HepG2 (cell line): Measurements from ENCODE around the gene EYA3. TPM values are rescaled to one million over a fixed set of nuclear protein-coding genes. Genes with fewer than 3 reads are reported as not detected.

Experiments used
- ATAC-seq: fragments of 200-7000 bp; cut with Tn5 transposase; 3 replicates; pipeline ENCODE4 v1.9.1; 2020; ENCODE audit warnings: mild to moderate bottlenecking, moderate library complexity
- BruUV-seq: library from RNA; stranded (reverse); fragments of 400-500 nt; replicated peaks from 2 replicates; lab custom pipeline; 2021; lab: Mats Ljungman, UMichigan
- CTCF ChIA-PET: fragments of 300-600 bp; formaldehyde crosslinking; extraction: SDS; loops from one replicate; lab custom pipeline; 2021; ENCODE audit warnings: low total read pairs, inconsistent platforms, low intra/inter-chr PET ratio; lab: Yijun Ruan, JAX
- POLR2A ChIA-PET: fragments of 350-600 bp; sonication (Branson Sonifier 250); formaldehyde crosslinking; loops from one replicate; lab custom pipeline; 2020; ENCODE audit warnings: antibody characterized with exemption, inconsistent platforms; lab: Yijun Ruan, JAX
- DNase-seq: peaks from one replicate; pipeline ENCODE4 v3.0.0-alpha.2; 2015; ENCODE audit warnings: low spot score
- FAIRE-seq: peaks from 3 replicates; lab custom pipeline; 2011; peaks lifted over from hg19 to GRCh38; lab: Jason Lieb, UNC
- H2AFZ ChIP-seq: one replicate; pipeline ENCODE4 v1.6.1; 2011; ENCODE audit warnings: low read length, inconsistent platforms
- H3K27ac ChIP-seq: fragments of 300-600 bp; 3 replicates; pipeline ENCODE4 v1.8.0; 2011; ENCODE audit warnings: mixed run types, mild to moderate bottlenecking, mixed read lengths, low read length, inconsistent platforms; ENCODE audit not compliant: insufficient read depth; ENCODE audit errors: extremely low read length
- H3K27me3 ChIP-seq, 2 experiments: fragments of 200-600 bp in 1 of 2; 2 replicates in 1 of 2; 3 replicates in 1 of 2; pipeline versions ENCODE4 v1.6.0 to v1.8.0; 2011; ENCODE audit warnings: low read length in 2 of 2, mild to moderate bottlenecking in 2 of 2, moderate library complexity in 2 of 2, inconsistent platforms in 1 of 2; ENCODE audit not compliant: insufficient read depth in 2 of 2, control insufficient read depth in 1 of 2
- H3K36me3 ChIP-seq, 2 experiments: fragments of 200-600 bp in 1 of 2; replicated peaks in 1 of 2; 2 replicates in 1 of 2; 3 replicates in 1 of 2; pipeline versions ENCODE4 v1.5.1 to v1.8.0; 2011; ENCODE audit warnings: low read length in 2 of 2, inconsistent platforms in 1 of 2; ENCODE audit not compliant: insufficient read depth in 2 of 2, control insufficient read depth in 1 of 2
- H3K4me1 ChIP-seq: 2 replicates; pipeline ENCODE4 v1.5.1; 2012; ENCODE audit warnings: low read length, inconsistent platforms; ENCODE audit not compliant: insufficient read depth
- H3K4me2 ChIP-seq: 2 replicates; pipeline ENCODE4 v1.6.0; 2011; ENCODE audit warnings: low read depth, low read length, inconsistent platforms
- H3K4me3 ChIP-seq, 3 experiments: fragments of 200-600 bp in 1 of 3; sonication (generic), shearing (Covaris generic) in 1 of 3; replicated peaks in 1 of 3; 2 replicates each; pipeline ENCODE4 v1.5.1; 2011 to 2016; ENCODE audit warnings: low read length in 3 of 3, inconsistent platforms in 2 of 3, low read depth in 2 of 3, mild to moderate bottlenecking in 2 of 3, control low read depth in 1 of 3, mixed read lengths in 1 of 3; ENCODE audit not compliant: insufficient read depth in 1 of 3
- H3K79me2 ChIP-seq: one replicate; pipeline ENCODE4 v1.6.1; 2011; ENCODE audit warnings: low read length, inconsistent platforms; ENCODE audit not compliant: insufficient read depth
- H3K9ac ChIP-seq: 2 replicates; pipeline ENCODE4 v1.6.0; 2011; ENCODE audit warnings: mild to moderate bottlenecking, low read depth, low read length, inconsistent platforms; ENCODE audit not compliant: insufficient read depth
- H3K9me3 ChIP-seq: 2 replicates; pipeline ENCODE4 v1.5.1; 2012; ENCODE audit warnings: mild to moderate bottlenecking, low read length
- H4K20me1 ChIP-seq: 2 replicates; pipeline ENCODE4 v1.6.0; 2011; ENCODE audit warnings: inconsistent platforms, mild to moderate bottlenecking, low read length, moderate library complexity; ENCODE audit not compliant: insufficient read depth
- ATF7 ChIP-seq, 2 experiments: fragments of 450-650 bp in 1 of 2; sonication (generic) in 1 of 2; formaldehyde crosslinking in 1 of 2; IDR thresholded peaks; 2 replicates each; pipeline versions ENCODE4 v1.4.0 to v1.6.1; 2016 to 2020; ENCODE audit warnings: antibody characterized with exemption in 1 of 2, mild to moderate bottlenecking in 1 of 2, missing genetic modification reagents in 1 of 2
- CREB1 ChIP-seq, 2 experiments: fragments of 450-650 bp in 1 of 2; IDR thresholded peaks; 2 replicates each; pipeline ENCODE4 v1.6.1; 2016 to 2017; ENCODE audit warnings: control low read depth in 1 of 2, mild to moderate bottlenecking in 1 of 2, missing compliant biosample characterization in 1 of 2, missing genetic modification characterization in 1 of 2
- NFAT5 ChIP-seq: sonication (generic); formaldehyde crosslinking; IDR thresholded peaks from 2 replicates; pipeline ENCODE4 v1.4.0; 2020; ENCODE audit warnings: missing genetic modification reagents
- ZNF550 ChIP-seq: sonication (generic); formaldehyde crosslinking; IDR thresholded peaks from 2 replicates; pipeline ENCODE4 v1.4.0; 2020; ENCODE audit warnings: mild to moderate bottlenecking, missing genetic modification reagents, borderline replicate concordance
- ZNF629 ChIP-seq: sonication (generic); formaldehyde crosslinking; conservative IDR thresholded peaks from 2 replicates; pipeline ENCODE4 v1.5.0; 2020; ENCODE audit warnings: missing genetic modification reagents
- ZNF747 ChIP-seq: sonication (generic); formaldehyde crosslinking; IDR thresholded peaks from 2 replicates; pipeline ENCODE4 v1.8.1; 2023; ENCODE audit warnings: missing genetic modification reagents, mild to moderate bottlenecking, borderline replicate concordance
- WGBS: methylation state at CpG from one replicate; pipeline ENCODE4 v1.1.6; 2017; ENCODE audit warnings: low lambda C conversion rate; 5-methylcytosine and 5-hydroxymethylcytosine counted together
- in situ Hi-C: cut with HindIII; loops from 2 replicates; pipeline ENCODE4 v1.10.0; 2017; ENCODE audit warnings: low pct_unique_long_range_greater_than_20kb; ENCODE audit not compliant: extremely low pct_ligation_motif_present
- intact Hi-C: fragments of 100-400 bp; cut with micrococcal nuclease; formaldehyde crosslinking; loops from one replicate; pipeline ENCODE4 v1.10.0; 2022; ENCODE audit not compliant: unreplicated experiment
- polyA plus RNA-seq, 8 experiments: library from polyadenylated mRNA; depleted of rRNA in 3 of 8; stranded (reverse) in 7 of 8; unstranded in 1 of 8; fragments of >200 nt; fragmentation: Illumina TruSeq in 4 of 8; extraction: Trizol in 4 of 8; gene quantifications; 2 replicates each; pipeline versions ENCODE4 v1.2.1 to v1.2.3, GENCODE V29; 2011 to 2016; ENCODE audit warnings: low read depth in 4 of 8, missing spikeins in 1 of 8, mixed read lengths in 1 of 8; ENCODE audit not compliant: insufficient read depth in 1 of 8
- total RNA-seq, 5 experiments: library from RNA; depleted of rRNA; stranded (reverse); fragments of >200 nt; fragmentation: Illumina TruSeq; extraction: Trizol; gene quantifications; 2 replicates each; pipeline ENCODE4 v1.2.3, GENCODE V29; 2016; ENCODE audit warnings: low read depth in 1 of 5

Gene EYA3
- total and polyA plus RNA-seq, 2 of the 13 experiments (the other 11 are each of a cell fraction or from before 2014, with no cell fraction given): 13.9 to 19.7 TPM

GRCh38 chr1:28136922-28137613 lies 48.7 kb upstream of the EYA3 start (continued):
- TF ChIP-seq NFAT5 (CRISPR knock-in tag) (no peak), ZNF550 (CRISPR knock-in tag) (no peak)

GRCh38 chr1:28136169-28136921 lies 47.9 kb upstream of the EYA3 start:
- no peak for FAIRE-seq
- no peak for TF ChIP-seq ZNF747
- peak; percentile 58 for TF ChIP-seq ATF7 (IDR thresholded peaks at IDR 0.05)
- no peak for TF ChIP-seq ATF7 (CRISPR knock-in tag; IDR thresholded peaks at IDR 0.05)
- TF ChIP-seq ZNF629 (CRISPR knock-in tag): peak; percentile 71
- peak; percentile 92 for TF ChIP-seq CREB1 (IDR thresholded peaks at IDR 0.05)
- no peak for TF ChIP-seq CREB1 (CRISPR knock-in tag; IDR thresholded peaks at IDR 0.05)
- TF ChIP-seq, all 625 proteins: peak for 3
- H2AFZ ChIP-seq: no peak overlapping the region
- no peaks in the 10 kb centered on the region for H4K20me1 ChIP-seq
- in situ Hi-C loops (no loop called here), intact Hi-C loops (no loop called here)
- H3K4me3 ChIP-seq: no peak overlapping the region
- ATAC-seq (no peak), DNase-seq (no peak)
- WGBS: 36% methylated on average over 6 of the region's 8 CpGs
- H3K9me3 ChIP-seq: no peaks in the 10 kb centered on the region
- POLR2A ChIA-PET: interaction anchor here (1.4 kb wide), 1 partner anchor 17 kb away, joined by 6 read pairs; no protein-coding TSS in a partner anchor
- no TSS peak for BruUV-seq
- H3K27me3 ChIP-seq: peaks cover 3 to 11% of the 10 kb centered on the region in 2 experiments; a peak in 3 of 5 replicates
- peaks cover 22% of the 10 kb centered on the region for H3K4me1 ChIP-seq
- no peak overlapping the region for H3K4me2 ChIP-seq
- CTCF ChIA-PET: no interaction called here
- no peak overlapping the region for H3K27ac ChIP-seq
- no peaks in the 10 kb centered on the region for H3K36me3 ChIP-seq
- H3K79me2 ChIP-seq: no peaks in the 10 kb centered on the region
- H3K9ac ChIP-seq: no peak overlapping the region
